ENCODE results near the gene HDAC4.

HDAC4 gene

DNA sequence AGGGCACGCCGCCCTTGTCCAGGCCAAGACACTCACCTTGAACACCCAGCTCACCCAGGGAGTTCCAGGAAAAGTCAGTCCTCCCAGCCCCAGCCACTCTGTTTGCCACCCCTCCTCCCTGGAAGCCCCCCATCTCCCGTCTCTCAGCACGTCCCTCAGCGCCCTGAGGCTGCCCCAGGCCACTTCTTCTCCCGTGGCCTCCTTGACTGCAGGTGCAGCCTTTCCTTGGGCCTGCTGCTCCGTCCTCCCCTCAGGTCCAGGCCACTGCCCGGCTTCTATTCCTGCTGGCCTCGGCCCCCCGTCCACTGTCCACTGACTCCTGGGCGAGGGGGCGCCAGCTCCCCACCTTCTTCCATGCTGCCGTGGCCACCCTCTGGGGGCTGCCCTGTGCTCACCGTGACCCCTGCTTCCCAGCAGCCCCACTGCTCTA, 239.1 kb downstream of the HDAC4 start:
- TF ChIP-seq POLR2AphosphoS5 (IDR thresholded peaks at IDR 0.05; ENCODE audit: low read depth), result no peak
- no peak for TF ChIP-seq SPI1 (IDR thresholded peaks at IDR 0.05; ENCODE audit: borderline replicate concordance, low read depth)
- Histone ChIP-seq H3K27ac (replicated peaks) (no peak overlapping the region), H3K4me3 (replicated peaks; ENCODE audit: insufficient read depth, low read length) (no peak overlapping the region), H3K27me3 (ENCODE audit: insufficient read depth, poor library complexity, severe bottlenecking) (no peaks in the 10 kb centered on the region)
- no peak for DNase-seq (ENCODE audit: low read depth in 1 of 2, low spot score in 1 of 2)

DNA sequence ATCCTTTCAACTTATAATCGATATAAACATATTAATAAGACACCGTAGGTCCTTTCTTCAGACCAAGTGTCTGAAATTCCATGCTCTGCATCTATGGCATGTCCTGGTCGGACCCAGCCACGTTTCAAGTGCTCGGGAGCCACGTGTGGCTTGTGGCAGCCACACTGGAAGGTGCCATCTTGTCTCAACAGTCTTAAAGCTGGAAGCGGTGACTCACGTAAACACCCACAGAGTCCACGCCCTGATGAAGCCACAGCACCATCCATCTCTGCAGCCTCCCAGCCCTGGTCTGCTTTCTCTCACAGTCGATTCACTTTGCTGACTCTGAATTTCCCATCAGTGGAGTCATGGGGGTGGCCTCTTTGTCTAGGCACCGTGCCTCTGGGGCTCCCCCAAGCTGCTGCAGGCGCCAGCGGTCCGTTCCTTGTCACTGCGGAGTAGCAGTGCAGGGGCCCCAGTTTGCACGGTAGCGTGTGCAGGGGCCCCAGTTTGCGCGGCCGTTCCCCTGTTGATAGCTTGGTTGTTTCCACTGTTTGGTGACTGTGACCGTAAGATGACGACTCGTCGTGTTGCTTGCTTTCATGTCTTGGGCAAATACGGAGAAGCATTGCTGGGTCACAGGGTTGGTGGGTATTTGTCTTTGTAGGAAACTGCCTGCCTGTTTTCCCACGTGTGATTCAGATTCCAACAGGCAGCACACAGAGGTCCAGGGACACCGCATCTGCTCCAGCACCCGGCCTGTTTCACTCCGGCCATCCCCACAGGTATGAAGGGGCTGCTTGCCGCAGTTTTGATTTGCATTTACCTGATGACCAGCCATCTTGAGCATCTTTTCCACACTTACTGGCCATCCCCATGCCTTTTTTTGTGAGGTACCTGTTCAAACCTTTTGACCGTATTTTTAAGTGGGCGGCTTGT, 240.3 kb downstream of the HDAC4 start:
- H3K27me3 ChIP-seq (ENCODE audit: insufficient read depth, poor library complexity, severe bottlenecking), result no peaks in the 10 kb centered on the region
- TF ChIP-seq SPI1 (IDR thresholded peaks at IDR 0.05; ENCODE audit: borderline replicate concordance, low read depth) (no peak), GABPA (IDR thresholded peaks at IDR 0.05; ENCODE audit: low read depth) (no peak), POLR2AphosphoS5 (IDR thresholded peaks at IDR 0.05; ENCODE audit: low read depth) (no peak)
- TF ChIP-seq, protein P1, sequence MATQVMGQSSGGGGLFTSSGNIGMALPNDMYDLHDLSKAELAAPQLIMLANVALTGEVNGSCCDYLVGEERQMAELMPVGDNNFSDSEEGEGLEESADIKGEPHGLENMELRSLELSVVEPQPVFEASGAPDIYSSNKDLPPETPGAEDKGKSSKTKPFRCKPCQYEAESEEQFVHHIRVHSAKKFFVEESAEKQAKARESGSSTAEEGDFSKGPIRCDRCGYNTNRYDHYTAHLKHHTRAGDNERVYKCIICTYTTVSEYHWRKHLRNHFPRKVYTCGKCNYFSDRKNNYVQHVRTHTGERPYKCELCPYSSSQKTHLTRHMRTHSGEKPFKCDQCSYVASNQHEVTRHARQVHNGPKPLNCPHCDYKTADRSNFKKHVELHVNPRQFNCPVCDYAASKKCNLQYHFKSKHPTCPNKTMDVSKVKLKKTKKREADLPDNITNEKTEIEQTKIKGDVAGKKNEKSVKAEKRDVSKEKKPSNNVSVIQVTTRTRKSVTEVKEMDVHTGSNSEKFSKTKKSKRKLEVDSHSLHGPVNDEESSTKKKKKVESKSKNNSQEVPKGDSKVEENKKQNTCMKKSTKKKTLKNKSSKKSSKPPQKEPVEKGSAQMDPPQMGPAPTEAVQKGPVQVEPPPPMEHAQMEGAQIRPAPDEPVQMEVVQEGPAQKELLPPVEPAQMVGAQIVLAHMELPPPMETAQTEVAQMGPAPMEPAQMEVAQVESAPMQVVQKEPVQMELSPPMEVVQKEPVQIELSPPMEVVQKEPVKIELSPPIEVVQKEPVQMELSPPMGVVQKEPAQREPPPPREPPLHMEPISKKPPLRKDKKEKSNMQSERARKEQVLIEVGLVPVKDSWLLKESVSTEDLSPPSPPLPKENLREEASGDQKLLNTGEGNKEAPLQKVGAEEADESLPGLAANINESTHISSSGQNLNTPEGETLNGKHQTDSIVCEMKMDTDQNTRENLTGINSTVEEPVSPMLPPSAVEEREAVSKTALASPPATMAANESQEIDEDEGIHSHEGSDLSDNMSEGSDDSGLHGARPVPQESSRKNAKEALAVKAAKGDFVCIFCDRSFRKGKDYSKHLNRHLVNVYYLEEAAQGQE (IDR thresholded peaks at IDR 0.05; ENCODE audit: insufficient replicate concordance, low read depth), result no peak
- TF ChIP-seq, protein P2, sequence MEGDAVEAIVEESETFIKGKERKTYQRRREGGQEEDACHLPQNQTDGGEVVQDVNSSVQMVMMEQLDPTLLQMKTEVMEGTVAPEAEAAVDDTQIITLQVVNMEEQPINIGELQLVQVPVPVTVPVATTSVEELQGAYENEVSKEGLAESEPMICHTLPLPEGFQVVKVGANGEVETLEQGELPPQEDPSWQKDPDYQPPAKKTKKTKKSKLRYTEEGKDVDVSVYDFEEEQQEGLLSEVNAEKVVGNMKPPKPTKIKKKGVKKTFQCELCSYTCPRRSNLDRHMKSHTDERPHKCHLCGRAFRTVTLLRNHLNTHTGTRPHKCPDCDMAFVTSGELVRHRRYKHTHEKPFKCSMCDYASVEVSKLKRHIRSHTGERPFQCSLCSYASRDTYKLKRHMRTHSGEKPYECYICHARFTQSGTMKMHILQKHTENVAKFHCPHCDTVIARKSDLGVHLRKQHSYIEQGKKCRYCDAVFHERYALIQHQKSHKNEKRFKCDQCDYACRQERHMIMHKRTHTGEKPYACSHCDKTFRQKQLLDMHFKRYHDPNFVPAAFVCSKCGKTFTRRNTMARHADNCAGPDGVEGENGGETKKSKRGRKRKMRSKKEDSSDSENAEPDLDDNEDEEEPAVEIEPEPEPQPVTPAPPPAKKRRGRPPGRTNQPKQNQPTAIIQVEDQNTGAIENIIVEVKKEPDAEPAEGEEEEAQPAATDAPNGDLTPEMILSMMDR (IDR thresholded peaks at IDR 0.05; ENCODE audit: insufficient read depth, low read length), result no peak
- DNase-seq (ENCODE audit: low read depth in 1 of 2, low spot score in 1 of 2), result no peak

DNA sequence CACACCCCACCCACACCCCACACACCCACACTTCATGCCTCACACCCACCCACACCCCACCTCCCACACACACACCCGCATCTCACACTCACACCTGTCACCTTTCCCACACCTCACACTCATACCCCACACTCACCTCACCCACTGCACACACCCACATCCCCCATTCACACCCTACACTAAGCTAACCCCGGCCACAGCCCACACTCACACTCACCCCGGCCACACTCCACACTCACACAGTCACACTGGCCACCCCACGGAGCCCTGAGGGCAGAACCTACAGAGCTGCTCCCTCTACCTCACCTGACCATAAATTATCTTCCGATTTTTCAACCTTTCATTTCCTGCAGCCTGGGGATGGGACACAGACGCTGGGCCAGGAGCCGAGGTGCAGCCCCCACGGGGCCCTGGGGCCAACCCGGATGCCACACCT, 241.3 kb downstream of the HDAC4 start:
- H3K27ac ChIP-seq (replicated peaks), result no peak overlapping the region
- no peaks in the 10 kb centered on the region for H3K27me3 ChIP-seq (ENCODE audit: insufficient read depth, poor library complexity, severe bottlenecking)
- no peak for DNase-seq (ENCODE audit: low read depth in 1 of 2, low spot score in 1 of 2)
- TF ChIP-seq GABPA (IDR thresholded peaks at IDR 0.05; ENCODE audit: low read depth), result no peak
- no peak for TF ChIP-seq POLR2AphosphoS5 (IDR thresholded peaks at IDR 0.05; ENCODE audit: low read depth)
- TF ChIP-seq, protein P1 (IDR thresholded peaks at IDR 0.05; ENCODE audit: insufficient replicate concordance, low read depth), result no peak
- H3K4me3 ChIP-seq (replicated peaks; ENCODE audit: insufficient read depth, low read length), result no peak overlapping the region

More for the DNA sequence above, 240.3 kb downstream of the HDAC4 start:
- Histone ChIP-seq H3K27ac (replicated peaks) (no peak overlapping the region), H3K4me3 (replicated peaks; ENCODE audit: insufficient read depth, low read length) (no peak overlapping the region)

DNA sequence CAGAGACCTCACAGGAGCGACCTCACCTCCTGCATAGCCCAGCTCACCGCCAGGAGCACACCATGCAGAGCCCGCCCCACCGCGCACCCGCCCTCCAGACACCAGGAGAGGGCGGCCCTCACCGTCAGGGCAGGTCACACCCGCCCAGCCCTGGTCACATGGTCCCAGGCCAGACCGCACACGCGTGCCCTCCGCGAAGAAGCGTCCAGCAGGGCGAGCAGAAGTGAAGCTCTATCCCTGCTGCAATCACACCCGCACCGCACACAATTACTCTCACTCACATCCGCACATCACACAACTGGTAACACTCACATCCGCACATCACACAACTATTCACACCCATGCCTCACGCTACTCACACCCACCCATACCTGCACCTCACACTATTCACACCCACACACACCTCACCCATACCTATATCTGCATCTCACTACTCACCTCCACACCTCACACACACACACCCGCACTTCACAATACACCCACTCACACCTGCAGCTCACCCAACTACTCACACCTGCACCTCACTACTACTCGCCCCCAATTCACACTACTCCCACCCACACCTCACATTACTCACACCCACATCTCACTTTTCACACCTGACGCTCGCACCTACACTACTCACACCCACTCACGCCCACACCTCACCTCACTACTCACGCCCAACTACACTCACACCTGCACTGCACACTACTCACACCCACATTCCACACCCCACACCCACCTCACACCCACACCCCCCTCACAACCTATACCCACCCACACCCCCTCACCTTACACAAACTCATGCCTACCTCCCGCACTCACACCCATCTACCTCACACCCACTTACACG, 242.0 kb downstream of the HDAC4 start:
- H3K4me3 ChIP-seq (replicated peaks; ENCODE audit: insufficient read depth, low read length), result no peak overlapping the region
- no peak for DNase-seq (ENCODE audit: low read depth in 1 of 2, low spot score in 1 of 2)
- H3K27me3 ChIP-seq (ENCODE audit: insufficient read depth, poor library complexity, severe bottlenecking), result no peaks in the 10 kb centered on the region

DNA sequence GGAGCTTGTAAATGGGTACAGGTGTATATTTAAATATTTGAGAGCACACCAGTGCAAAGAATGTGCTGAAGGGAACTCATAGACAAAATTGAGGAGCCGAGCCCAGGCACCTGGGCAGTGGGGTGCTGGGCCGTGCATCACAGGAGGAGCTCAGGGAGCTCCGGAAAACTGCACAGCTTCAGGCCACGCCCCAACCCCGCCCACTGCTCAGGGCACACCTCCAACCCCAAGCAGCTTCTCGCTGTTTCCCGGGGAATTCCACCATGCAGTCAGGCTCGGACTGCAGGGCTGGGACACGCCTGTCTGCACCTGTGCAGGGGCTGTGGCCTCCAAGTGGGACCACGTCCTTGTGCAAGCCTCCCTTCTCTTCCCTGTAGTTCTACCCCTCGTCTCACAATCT, 243.0 kb downstream of the HDAC4 start:
- Histone ChIP-seq H3K27me3 (ENCODE audit: insufficient read depth, poor library complexity, severe bottlenecking) (no peaks in the 10 kb centered on the region), H3K4me3 (replicated peaks; ENCODE audit: insufficient read depth, low read length) (no peak overlapping the region), H3K27ac (replicated peaks) (no peak overlapping the region)
- DNase-seq (ENCODE audit: low read depth in 1 of 2, low spot score in 1 of 2), result no peak
- no peak for TF ChIP-seq SPI1 (IDR thresholded peaks at IDR 0.05; ENCODE audit: borderline replicate concordance, low read depth)
- TF ChIP-seq, protein P1 (IDR thresholded peaks at IDR 0.05; ENCODE audit: insufficient replicate concordance, low read depth), result no peak
- TF ChIP-seq, protein P2 (IDR thresholded peaks at IDR 0.05; ENCODE audit: insufficient read depth, low read length), result no peak
- TF ChIP-seq GABPA (IDR thresholded peaks at IDR 0.05; ENCODE audit: low read depth), result no peak
- no peak for TF ChIP-seq POLR2AphosphoS5 (IDR thresholded peaks at IDR 0.05; ENCODE audit: low read depth)

More for the DNA sequence above, 242.0 kb downstream of the HDAC4 start:
- H3K27ac ChIP-seq (replicated peaks), result no peak overlapping the region
- TF ChIP-seq SPI1 (IDR thresholded peaks at IDR 0.05; ENCODE audit: borderline replicate concordance, low read depth), result no peak

All from HL-60 (cell line).